Skin epidermis (tissue), 12 donors: ENCODE measurements around the gene PTTG1IP.

Experiments
- H3K27ac ChIP-seq, 21 experiments: fragments of 200-600 bp; sonication (generic) in 11 of 21; one replicate each; pipeline ENCODE4 v1.5.0; 2020; ENCODE audit warnings: mild to moderate bottlenecking in 3 of 21, inconsistent platforms in 2 of 21, moderate library complexity in 2 of 21
- H3K4me3 ChIP-seq, 7 experiments: fragments of 200-600 bp; sonication (generic) in 2 of 7; one replicate each; pipeline ENCODE4 v1.5.0; 2020; ENCODE audit warnings: inconsistent platforms in 2 of 7, mild to moderate bottlenecking in 2 of 7, moderate library complexity in 1 of 7

The PTTG1IP gene

GRCh38 chr21:44853601-44854390 lies 19.7 kb downstream of the PTTG1IP start:
- Histone ChIP-seq H3K4me3 (no peak overlapping the region), H3K27ac (no peak overlapping the region)

DNA sequence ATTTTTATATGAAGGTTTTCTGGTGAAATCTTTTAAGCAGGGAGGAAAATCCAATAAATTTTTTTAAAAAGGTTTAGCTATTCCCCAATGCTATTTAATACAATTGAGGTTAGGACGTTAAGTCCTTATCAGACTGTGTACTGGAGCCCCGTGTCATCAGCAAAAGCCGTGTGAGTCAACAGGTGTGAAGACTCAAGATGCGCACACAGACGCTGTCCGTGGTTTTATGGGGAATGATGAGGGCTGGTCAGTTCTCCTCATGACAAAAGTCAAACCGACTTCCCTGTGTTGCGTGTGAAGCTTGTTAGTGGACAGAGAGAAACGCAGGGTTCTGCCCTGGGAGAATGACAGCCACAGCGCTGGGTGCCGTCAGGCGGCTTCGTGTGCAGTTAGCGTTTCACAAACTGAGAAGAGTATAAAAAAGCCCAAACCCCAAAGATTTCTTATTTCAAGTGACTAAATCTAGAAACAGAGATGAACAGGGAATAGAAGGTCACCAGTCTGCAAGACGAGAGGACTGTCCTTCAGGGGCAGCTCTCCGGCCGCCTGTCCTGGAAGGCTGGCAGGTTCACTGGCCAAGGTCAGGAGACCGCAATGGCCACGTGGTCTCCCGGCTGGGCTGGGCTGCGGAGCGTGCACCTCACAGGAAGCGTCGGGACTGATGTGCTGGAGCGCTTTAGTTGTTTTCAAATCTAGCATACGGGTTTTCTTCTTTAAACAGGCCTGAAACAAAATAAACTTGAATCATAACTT lies 22.4 kb downstream of the PTTG1IP start:
- no peak overlapping the region for H3K4me3 ChIP-seq
- no peak overlapping the region for H3K27ac ChIP-seq

DNA sequence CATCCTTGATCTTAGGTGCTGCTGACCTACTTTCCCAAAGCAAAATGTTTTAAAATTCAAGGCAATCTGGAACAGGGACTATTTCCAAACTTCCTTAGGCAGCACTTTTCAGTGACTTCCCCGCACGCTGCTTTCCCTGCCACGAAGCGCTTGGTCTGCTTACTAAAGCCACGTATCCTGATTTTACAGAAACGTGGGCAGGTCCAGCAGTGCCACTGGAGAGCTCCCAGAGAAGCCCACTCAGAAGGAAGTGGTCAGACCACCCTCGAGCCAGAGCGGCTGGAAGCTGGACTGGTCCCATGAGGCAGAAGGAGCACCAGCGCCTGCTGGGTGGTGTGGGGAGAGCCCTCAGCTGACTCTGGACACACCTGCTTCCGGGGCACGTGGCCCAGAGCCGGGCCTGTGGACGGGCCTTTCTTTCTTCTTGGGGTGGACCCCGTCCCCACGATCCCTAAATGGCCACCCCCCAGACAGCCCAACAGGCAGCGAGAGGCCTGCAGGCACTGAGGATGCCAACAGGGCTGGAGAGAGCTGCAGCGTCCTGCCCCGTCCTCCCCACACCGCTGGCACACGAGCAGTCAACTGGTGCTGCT lies 23.2 kb downstream of the PTTG1IP start:
- no peak overlapping the region for H3K4me3 ChIP-seq
- no peak overlapping the region for H3K27ac ChIP-seq

DNA sequence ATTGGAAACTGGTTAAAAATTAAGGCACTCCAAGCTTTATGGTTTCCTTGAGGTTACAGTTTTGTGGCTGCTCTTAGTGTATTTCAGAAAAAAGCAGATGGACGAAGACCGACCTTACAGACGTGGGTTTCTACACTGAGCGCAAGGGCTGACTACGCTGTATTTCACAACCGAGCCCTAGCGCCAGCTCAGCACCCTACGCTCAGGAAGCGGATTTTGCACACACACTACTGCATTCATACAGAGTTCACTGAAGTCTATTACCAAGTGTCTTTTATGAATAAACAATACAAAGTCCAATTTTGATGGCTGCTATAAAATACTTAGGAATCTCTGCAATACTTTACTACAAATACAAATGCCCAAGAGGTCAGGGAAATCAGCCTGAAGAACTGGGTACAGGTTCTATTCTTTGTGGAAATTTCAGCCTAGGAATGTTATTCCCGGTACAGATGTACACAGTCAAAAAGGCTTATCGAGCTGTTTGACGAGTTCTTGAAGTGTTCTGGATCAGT lies 23.8 kb downstream of the PTTG1IP start:
- Histone ChIP-seq H3K4me3 (no peak overlapping the region), H3K27ac (no peak overlapping the region)

DNA sequence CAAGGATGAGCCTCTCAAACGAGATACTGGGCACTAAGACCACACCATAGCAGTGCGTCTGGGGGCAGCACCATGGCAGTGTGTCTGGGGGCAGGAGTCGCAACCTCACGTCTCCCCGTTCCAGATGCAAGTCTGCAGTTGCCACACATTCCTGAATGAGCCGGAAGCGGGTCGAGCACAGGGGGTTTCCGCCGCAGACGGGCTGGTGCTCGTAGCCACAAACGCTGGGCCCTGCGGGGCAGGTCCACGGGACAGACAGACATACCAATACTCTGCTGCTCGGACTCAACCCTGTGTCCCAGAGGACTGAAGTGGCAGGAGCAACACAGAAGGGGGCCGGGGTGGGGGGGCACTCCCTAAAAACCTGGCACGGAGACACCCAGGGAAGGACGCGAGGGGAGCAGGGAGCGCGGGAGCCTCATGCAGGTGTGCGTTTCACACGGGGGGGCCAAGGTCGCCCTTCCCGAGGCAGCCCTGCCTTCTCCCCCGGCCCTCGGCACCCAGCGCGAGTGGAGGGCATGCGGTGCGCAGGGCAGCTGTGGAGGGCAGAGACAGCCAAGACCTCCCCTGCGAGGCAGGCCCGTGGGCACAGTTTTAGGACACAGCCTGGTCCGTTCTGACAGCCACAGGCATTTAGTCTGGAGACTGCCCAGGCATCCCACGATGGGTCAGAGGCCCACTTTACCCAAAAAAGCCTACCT lies 24.5 kb downstream of the PTTG1IP start:
- no peak overlapping the region for H3K27ac ChIP-seq
- H3K4me3 ChIP-seq = no peak overlapping the region

- Histone ChIP-seq H3K4me3 (no peak overlapping the region), H3K27ac (no peak overlapping the region)
These were observed 26.0 kb downstream of the PTTG1IP start for GRCh38 chr21:44847261-44848056.

DNA sequence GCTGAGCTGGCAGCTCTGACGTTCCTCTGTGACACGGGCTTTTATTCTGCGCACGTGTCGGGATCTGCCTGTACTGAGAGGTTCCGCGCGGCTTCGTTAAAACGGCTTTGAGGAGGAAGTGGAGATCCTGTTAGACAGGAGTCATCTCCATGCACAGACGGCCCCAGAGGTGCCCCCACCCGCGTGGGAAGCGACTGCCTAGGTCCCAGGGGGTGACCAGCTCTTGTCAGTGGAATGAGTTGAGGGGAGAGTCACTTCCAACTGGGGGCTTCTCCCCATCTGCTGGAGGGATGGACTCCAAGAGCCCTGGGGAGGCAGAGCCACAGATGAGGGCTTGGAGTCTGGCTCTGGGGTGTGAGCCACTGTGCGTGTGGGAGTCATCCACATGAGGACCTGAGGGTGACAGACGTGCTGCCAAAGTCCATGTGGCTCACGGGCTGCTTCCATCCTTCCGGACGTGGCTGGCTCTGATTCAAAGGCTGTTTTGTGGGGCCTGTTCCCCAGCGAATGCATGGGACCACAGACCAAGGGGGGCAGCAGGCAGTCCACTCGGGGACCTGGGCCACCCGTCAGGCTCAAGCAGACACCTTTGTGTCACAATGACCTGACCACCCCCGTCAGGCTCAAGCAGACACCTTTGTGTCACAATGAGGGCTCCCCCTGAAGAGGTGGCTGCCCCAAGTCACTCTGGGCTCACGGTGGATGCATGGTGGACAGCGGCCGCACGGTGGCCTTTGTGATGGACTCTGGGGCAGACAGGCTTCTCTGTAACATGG lies 26.8 kb downstream of the PTTG1IP start:
- H3K27ac ChIP-seq = peak overlapping the region in 13 of 21 experiments; percentile 2 to 47 (median 36)
- peak overlapping the region in 3 of 7 experiments; percentile 21 to 35 (median 32) for H3K4me3 ChIP-seq

- Histone ChIP-seq H3K4me3 (peak overlapping the region in 6 of 7 experiments; percentile 7 to 35 (median 20)), H3K27ac (peak overlapping the region in 15 of 21 experiments; percentile 2 to 51 (median 38))
These were observed 27.3 kb downstream of the PTTG1IP start for GRCh38 chr21:44846224-44846484.

- peak overlapping the region in 14 of 21 experiments; percentile 2 to 55 (median 40) for H3K27ac ChIP-seq
- H3K4me3 ChIP-seq = peak overlapping the region in 6 of 7 experiments; percentile 7 to 35 (median 20)
These were observed 27.9 kb downstream of the PTTG1IP start for GRCh38 chr21:44845418-44846223.

DNA sequence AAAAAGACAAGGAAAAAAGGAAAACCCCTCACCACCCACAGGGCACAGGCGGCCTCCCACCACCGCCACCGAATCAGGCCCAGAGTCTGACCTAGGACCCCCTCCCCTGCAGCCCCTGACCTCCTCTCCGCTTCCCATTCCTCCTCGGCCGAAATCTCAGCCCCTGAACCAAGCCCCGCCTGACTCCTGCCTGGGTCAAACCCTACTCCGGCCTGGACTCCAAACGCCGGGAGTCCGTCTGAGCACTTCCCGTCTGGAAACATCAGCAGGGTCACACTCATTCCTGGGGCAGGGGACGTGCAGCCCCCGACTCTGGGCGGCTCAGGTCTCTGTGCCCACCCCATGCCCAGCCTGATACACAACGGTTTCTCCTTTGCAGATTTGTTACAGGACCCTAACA lies 29.2 kb downstream of the PTTG1IP start:
- Histone ChIP-seq H3K27ac (no peak overlapping the region), H3K4me3 (no peak overlapping the region)

GRCh38 chr21:44842721-44843445 lies 30.6 kb downstream of the PTTG1IP start:
- H3K27ac ChIP-seq = no peak overlapping the region
- H3K4me3 ChIP-seq = no peak overlapping the region

GRCh38 chr21:44842087-44842486 lies 31.4 kb downstream of the PTTG1IP start:
- no peak overlapping the region for H3K27ac ChIP-seq
- H3K4me3 ChIP-seq = no peak overlapping the region

GRCh38 chr21:44840771-44841170 lies 32.7 kb downstream of the PTTG1IP start:
- H3K4me3 ChIP-seq = no peak overlapping the region
- H3K27ac ChIP-seq = no peak overlapping the region

- H3K4me3 ChIP-seq = no peak overlapping the region
- H3K27ac ChIP-seq = no peak overlapping the region
These were observed 34.5 kb downstream of the PTTG1IP start for GRCh38 chr21:44838951-44839350.

GRCh38 chr21:44838039-44838895 lies 35.2 kb downstream of the PTTG1IP start:
- Histone ChIP-seq H3K27ac (no peak overlapping the region), H3K4me3 (no peak overlapping the region)

DNA sequence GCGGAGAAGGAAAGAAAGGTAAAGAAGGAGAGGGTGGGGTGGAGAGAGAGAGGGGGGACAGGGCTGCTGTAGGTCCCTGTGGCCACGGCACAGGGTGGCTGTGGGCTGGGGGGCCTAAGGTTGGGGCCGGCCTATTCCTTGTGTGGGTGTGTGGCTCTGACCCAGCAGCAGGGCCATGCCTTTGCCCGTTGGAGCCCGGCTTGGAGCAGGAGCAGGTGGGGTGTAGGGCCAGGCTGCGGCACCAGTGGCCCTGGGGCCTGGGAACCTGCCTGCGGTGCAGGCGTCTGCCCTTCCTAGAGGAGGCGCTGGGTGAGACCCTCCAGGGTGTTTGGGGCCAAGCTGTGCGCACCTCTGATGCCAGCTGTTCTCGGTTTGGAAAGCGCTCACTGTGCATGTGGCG lies 36.0 kb downstream of the PTTG1IP start:
- no peak overlapping the region for H3K4me3 ChIP-seq
- H3K27ac ChIP-seq = no peak overlapping the region
